Pancreas (tissue), 10 donors: ENCODE measurements around the gene MYPN. TPM values are rescaled to one million over a fixed set of nuclear protein-coding genes. Genes with fewer than 3 reads are reported as not detected.

ENCODE experiments used
- ATAC-seq, 4 donors: fragments of 200-7000 bp; cut with Tn5 transposase; one replicate each; pipeline versions ENCODE4 v1.8.0 to v1.9.1; 2020; ENCODE audit warnings: mild to moderate bottlenecking in 4 of 4, moderate library complexity in 4 of 4
- DNase-seq, 6 donors: peaks; one replicate each; pipeline ENCODE4 v3.0.0-alpha.2; 2020
- FAIRE-seq: peaks from 2 replicates; lab custom pipeline; 2012; peaks lifted over from hg19 to GRCh38; lab: Jason Lieb, UNC
- H3K27ac ChIP-seq, 4 donors: fragments of 200-600 bp; sonication (generic); 1 replicate in 3 of 4; 2 replicates in 1 of 4; pipeline versions ENCODE4 v1.5.0 to v1.8.0; 2020
- H3K27me3 ChIP-seq, 4 donors: fragments of 200-600 bp; one replicate each; pipeline ENCODE4 v1.8.0; 2021
- H3K36me3 ChIP-seq, 3 donors: fragments of 200-600 bp; sonication (generic) in 1 of 3; one replicate each; pipeline versions ENCODE4 v1.5.0 to v1.8.0; 2020 to 2021
- H3K4me1 ChIP-seq, 3 donors: fragments of 200-600 bp; one replicate each; pipeline ENCODE4 v1.8.0; 2021
- H3K4me3 ChIP-seq, 4 donors: fragments of 200-600 bp; sonication (generic) in 2 of 4; one replicate each; pipeline versions ENCODE4 v1.5.0 to v1.8.0; 2020 to 2021
- H3K9me3 ChIP-seq, 4 donors: fragments of 200-600 bp; one replicate each; pipeline ENCODE4 v1.8.0; 2021
- CTCF ChIP-seq, 4 donors: fragments of 200-600 bp; sonication (generic) in 3 of 4; IDR thresholded peaks; one replicate each; pipeline versions ENCODE4 v1.5.0 to v1.8.0; 2021; ENCODE audit warnings: antibody characterized with exemption in 4 of 4
- WGBS, 2 donors: extraction: QIAGEN DNeasy Blood & Tissue Kit; methylation state at CpG; one replicate each; pipeline ENCODE4 v1.1.7; 2013; 5-methylcytosine and 5-hydroxymethylcytosine counted together
- intact Hi-C, 3 donors: fragments of 100-400 bp; cut with DNase I; formaldehyde crosslinking; loops; one replicate each; pipeline versions ENCODE4 v1.11.1 to v1.14.2; 2022
- polyA plus RNA-seq, 2 donors: library from polyadenylated mRNA; stranded (reverse); fragments of 200-250 nt; gene quantifications; one replicate each; pipeline ENCODE4 v1.2.3, GENCODE V29; 2013
- total RNA-seq, 6 donors: library from RNA; stranded (reverse); fragmentation: NEBNext Ultra II Directional in 4 of 6; extraction: Animal tissue kit (Norgen Biotek cat#: 25700) in 4 of 6; gene quantifications; one replicate each; pipeline versions ENCODE4 v1.2.1 to v1.2.4, GENCODE V29; 2021 to 2023
- donor health status: healthy with polysubstance abuse.
- donor health status: DM: no; HTN: no; CAD: no; lungs with moderate emphysema.
- donor health status: DM: no; HTN: no; CAD: no.
- donor health status: control.
- donor health status: control.
- donor health status: Bipolar disorder and iron deficiency.
- donor health status: DM: yes; HTN: yes; CAD: no.
- donor health status: DM: no; HTN: no; CAD: no.
- donor health status: DM: no; HTN: no; CAD: no.
- donor health status: DM: yes; HTN: yes; CAD: no.

MYPN gene
- total and polyA plus RNA-seq, 8 donors, result 0.16 to 0.83 (median 0.37) TPM

DNA sequence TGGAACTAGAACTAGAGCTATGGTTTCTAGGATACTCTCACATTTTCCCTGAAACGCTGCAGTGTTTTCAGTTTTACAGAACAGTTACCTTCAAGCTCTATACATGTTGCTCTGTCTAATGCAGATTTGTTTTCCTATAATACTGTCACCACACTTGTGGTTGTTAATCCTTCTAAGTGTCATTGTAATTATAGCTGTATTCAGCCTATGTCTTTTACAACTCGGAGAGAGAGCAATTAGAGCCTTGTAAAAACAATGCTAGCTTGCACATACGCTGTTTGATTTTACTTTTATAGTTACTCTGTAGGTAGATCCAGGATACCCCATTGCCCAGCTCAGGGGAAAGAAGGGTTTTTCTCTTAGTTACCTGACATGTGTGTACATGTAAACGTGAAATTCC lies 67.5 kb downstream of the MYPN start:
- no peaks in the 10 kb centered on the region for H3K9me3 ChIP-seq
- DNase-seq (no peak), ATAC-seq (no peak), FAIRE-seq (no peak)
- H3K27ac ChIP-seq, result no peak overlapping the region
- no peaks in the 10 kb centered on the region for H3K36me3 ChIP-seq
- intact Hi-C loops, result no loop called here
- no peak for TF ChIP-seq CTCF (IDR thresholded peaks at IDR 0.05)
- 90 to 92% methylated on average over 4 of the region's 4 CpGs for WGBS, 2 donors
- H3K4me1 ChIP-seq, result no peaks in the 10 kb centered on the region
- H3K4me3 ChIP-seq, result no peak overlapping the region
- H3K27me3 ChIP-seq, result no peaks in the 10 kb centered on the region

- WGBS, 2 donors, result 72 to 78% methylated on average over 4 of the region's 4 CpGs
- no peak overlapping the region for H3K27ac ChIP-seq
- H3K9me3 ChIP-seq, result no peaks in the 10 kb centered on the region
- intact Hi-C loops, result no loop called here
- no peak overlapping the region for H3K4me3 ChIP-seq
- TF ChIP-seq CTCF (IDR thresholded peaks at IDR 0.05), result no peak
- no peaks in the 10 kb centered on the region for H3K4me1 ChIP-seq
- no peaks in the 10 kb centered on the region for H3K27me3 ChIP-seq
- no peaks in the 10 kb centered on the region for H3K36me3 ChIP-seq
- FAIRE-seq (no peak), DNase-seq (no peak), ATAC-seq (no peak)
Observed at GRCh38 chr10:68178592-68178991, 69.3 kb downstream of the MYPN start.

DNA sequence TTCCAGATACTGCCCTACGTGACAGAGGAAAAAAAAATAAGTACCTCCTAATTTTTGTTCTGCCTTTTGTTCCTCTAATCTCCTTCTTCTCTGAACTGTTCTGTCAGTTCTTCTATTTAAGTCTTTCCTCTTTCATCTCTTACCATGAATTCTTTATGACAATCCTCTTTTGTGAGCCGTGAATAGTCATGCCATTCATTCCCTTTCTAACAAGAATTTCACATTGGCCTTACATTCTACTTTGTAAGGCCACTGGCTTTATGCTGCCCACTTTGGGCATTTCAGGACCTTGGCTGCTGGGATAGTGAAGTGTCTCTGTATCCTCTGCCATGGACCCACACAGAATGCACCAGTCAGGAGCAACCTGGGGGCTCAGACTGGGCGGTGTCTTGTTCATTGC lies 69.7 kb downstream of the MYPN start:
- no peak for ATAC-seq

DNA sequence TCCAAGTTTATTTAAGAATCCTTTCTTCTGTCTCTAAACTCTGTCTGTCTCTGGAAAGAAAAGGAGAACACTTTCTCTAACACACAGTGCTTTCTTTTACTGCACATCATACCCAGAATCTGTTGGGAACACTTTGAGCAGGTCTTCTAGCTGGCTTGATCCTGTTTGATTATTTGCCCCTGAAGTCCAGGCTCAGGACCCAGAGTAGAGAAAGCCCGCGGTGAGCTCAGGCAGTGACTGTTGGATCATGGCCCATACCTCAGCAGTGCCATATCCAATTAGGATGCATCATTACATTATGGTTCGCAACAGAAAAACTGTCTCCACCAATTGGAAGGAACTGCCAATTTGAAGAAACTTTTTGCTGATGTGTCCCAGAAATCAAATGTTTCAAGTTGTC lies 71.2 kb downstream of the MYPN start:
- Histone ChIP-seq H3K4me3 (no peak overlapping the region), H3K27ac (no peak overlapping the region), H3K27me3 (no peaks in the 10 kb centered on the region), H3K36me3 (no peaks in the 10 kb centered on the region), H3K4me1 (no peaks in the 10 kb centered on the region), H3K9me3 (no peaks in the 10 kb centered on the region)
- ATAC-seq, result no peak
- intact Hi-C loops, result no loop called here
- no peak for FAIRE-seq
- TF ChIP-seq CTCF (IDR thresholded peaks at IDR 0.05), result no peak
- no peak for DNase-seq
- WGBS, 2 donors, result 86 to 90% methylated on average over 3 of the region's 3 CpGs

More for the DNA sequence above, 69.7 kb downstream of the MYPN start:
- no peak for DNase-seq
- no peaks in the 10 kb centered on the region for H3K9me3 ChIP-seq
- WGBS, 2 donors, result 58 to 77% methylated on average over 3 of the region's 3 CpGs
- intact Hi-C loops, result no loop called here
- H3K36me3 ChIP-seq, result no peaks in the 10 kb centered on the region
- H3K27ac ChIP-seq, result no peak overlapping the region
- no peak overlapping the region for H3K4me3 ChIP-seq
- no peak for TF ChIP-seq CTCF (IDR thresholded peaks at IDR 0.05)
- H3K4me1 ChIP-seq, result no peaks in the 10 kb centered on the region
- H3K27me3 ChIP-seq, result no peaks in the 10 kb centered on the region
- FAIRE-seq, result no peak

GRCh38 chr10:68184546-68184945 lies 75.3 kb downstream of the MYPN start:
- intact Hi-C loops, result no loop called here
- WGBS, 2 donors, result 71 to 77% methylated on average over 7 of the region's 7 CpGs
- Histone ChIP-seq H3K27me3 (no peaks in the 10 kb centered on the region), H3K27ac (no peak overlapping the region), H3K4me1 (no peaks in the 10 kb centered on the region), H3K36me3 (no peaks in the 10 kb centered on the region), H3K9me3 (no peaks in the 10 kb centered on the region), H3K4me3 (no peak overlapping the region)
- no peak for ATAC-seq
- FAIRE-seq, result no peak
- DNase-seq, result no peak
- TF ChIP-seq CTCF (IDR thresholded peaks at IDR 0.05), result no peak
